DOHH2 (cell line): ENCODE data around the gene SMLR1.

Experiments
- CTCF ChIP-seq: fragments of 200-600 bp; sonication (generic); IDR thresholded peaks from one replicate; pipeline ENCODE4 v1.5.1; 2014; ENCODE audit warnings: antibody characterized with exemption, mild to moderate bottlenecking, low read depth, low read length; ENCODE audit not compliant: poor library complexity, severe bottlenecking
- EZH2phosphoT487 ChIP-seq: fragments of 200-600 bp; sonication (generic); IDR thresholded peaks from 2 replicates; pipeline ENCODE4 v1.6.1; 2017; ENCODE audit warnings: borderline replicate concordance, mild to moderate bottlenecking, antibody characterized with exemption, low read length, moderate library complexity, mixed read lengths

GRCh38 chr6:130852844-130853554 is 25.8 kb downstream of the SMLR1 start:
- TF ChIP-seq CTCF: no peak
- TF ChIP-seq EZH2phosphoT487: no peak
